Mammary epithelial cell (primary cell): ENCODE data around the gene TMCC2.

Experiments used
- CTCF ChIP-seq, 2 donors: IDR thresholded peaks in 1 of 2; conservative IDR thresholded peaks in 1 of 2; 2 replicates each; pipeline ENCODE4 v1.5.1; 2011 to 2012; ENCODE audit warnings: inconsistent platforms in 2 of 2, low read length in 2 of 2, mild to moderate bottlenecking in 2 of 2, control low read depth in 1 of 2, low read depth in 1 of 2; ENCODE audit not compliant: insufficient read depth in 1 of 2; ENCODE audit errors: extremely low read depth in 1 of 2
- EZH2 ChIP-seq: IDR thresholded peaks from 2 replicates; pipeline ENCODE4 v1.6.1; 2012; ENCODE audit warnings: low read length, inconsistent platforms, borderline replicate concordance

- TF ChIP-seq CTCF (conservative IDR thresholded peaks at IDR 0.05 in 1 of 2, IDR thresholded peaks at IDR 0.05 in 1 of 2; ENCODE audit: extremely low read depth in 1 of 2, insufficient read depth in 1 of 2, low read depth in 1 of 2, low read length in 2 of 2) (no peak), EZH2 (no peak)
Measured at GRCh38 chr1:205228093-205228521, 361 bp downstream of the TMCC2 start.
